ENCODE measurements around the gene ARID2. TPM values are rescaled to one million over a fixed set of nuclear protein-coding genes. Genes with fewer than 3 reads are reported as not detected.

ARID2 gene
- polyA plus RNA-seq, 2 of the 4 experiments (the other 2 are of a cell fraction), result 8.7 to 37.7 TPM

DNA sequence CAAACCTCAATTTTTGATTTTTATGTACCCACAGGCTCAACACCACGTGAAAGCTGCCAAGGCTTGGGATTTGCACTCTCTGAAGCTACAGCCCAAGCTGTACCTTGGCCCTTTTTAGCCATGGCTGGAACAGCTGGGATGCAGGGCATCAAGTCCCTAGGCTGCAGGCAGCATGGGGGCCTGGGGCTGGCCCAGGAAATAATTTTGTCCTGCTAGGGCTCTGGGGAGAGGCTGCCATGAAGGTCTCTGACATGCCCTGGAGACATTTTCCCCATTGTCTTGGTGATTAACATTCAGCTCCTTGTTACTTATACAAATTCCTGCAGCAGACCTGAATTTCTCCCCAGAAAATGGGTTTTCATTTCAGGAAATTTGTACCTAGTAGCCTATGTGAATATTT is 157.2 kb downstream of the ARID2 start:
- WGBS (ENCODE audit: missing lambda C conversion rate), result 95% methylated on average over 1 of the region's 1 CpG
- no peak for FAIRE-seq
- no peak overlapping the region for H3K27ac ChIP-seq
- no peak for ATAC-seq
- no peaks in the 10 kb centered on the region for H3K9me3 ChIP-seq
- TF ChIP-seq, protein P1, sequence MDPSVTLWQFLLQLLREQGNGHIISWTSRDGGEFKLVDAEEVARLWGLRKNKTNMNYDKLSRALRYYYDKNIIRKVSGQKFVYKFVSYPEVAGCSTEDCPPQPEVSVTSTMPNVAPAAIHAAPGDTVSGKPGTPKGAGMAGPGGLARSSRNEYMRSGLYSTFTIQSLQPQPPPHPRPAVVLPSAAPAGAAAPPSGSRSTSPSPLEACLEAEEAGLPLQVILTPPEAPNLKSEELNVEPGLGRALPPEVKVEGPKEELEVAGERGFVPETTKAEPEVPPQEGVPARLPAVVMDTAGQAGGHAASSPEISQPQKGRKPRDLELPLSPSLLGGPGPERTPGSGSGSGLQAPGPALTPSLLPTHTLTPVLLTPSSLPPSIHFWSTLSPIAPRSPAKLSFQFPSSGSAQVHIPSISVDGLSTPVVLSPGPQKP (IDR thresholded peaks at IDR 0.05; ENCODE audit: low read depth, low read length), result no peak
- H3K4me2 ChIP-seq, result no peak overlapping the region
- POLR2A ChIA-PET, result no interaction called here
- H3K4me3 ChIP-seq, result no peak overlapping the region
- CTCF ChIA-PET, result no interaction called here
- DNase-seq (ENCODE audit: low read depth in 1 of 2, low spot score in 1 of 2), result no peak
- H3K4me1 ChIP-seq, result peaks cover 11% of the 10 kb centered on the region; the same call in 2 of the 3 replicates

DNA sequence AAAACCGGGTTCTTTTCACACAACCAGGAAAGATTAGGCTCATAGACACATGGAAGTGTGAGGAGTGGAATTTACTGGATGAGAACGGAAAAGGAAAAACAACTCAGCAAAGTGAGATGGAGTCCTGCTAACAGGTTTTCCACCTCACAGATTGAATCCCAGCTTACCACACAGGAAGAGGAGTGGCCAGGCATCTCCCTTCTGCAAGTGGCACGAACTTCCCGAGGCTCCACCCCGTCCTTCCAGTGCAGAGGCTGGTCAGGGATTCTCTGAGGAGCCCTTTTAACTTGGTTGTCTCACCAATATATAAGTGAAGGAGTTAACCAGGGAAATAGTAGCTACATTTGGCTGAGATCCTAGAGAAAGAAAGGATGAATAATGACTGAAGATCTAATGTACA is 158.0 kb downstream of the ARID2 start:
- POLR2A ChIA-PET, result no interaction called here
- peaks cover 9% of the 10 kb centered on the region; the same call in 2 of the 3 replicates for H3K4me1 ChIP-seq
- CTCF ChIA-PET, result interaction anchor here (0.6 kb wide), 1 partner anchor 429 kb away, joined by 5 read pairs; no protein-coding TSS in a partner anchor
- DNase-seq (ENCODE audit: low read depth in 1 of 2, low spot score in 1 of 2), result no peak
- ATAC-seq, result no peak
- H3K27ac ChIP-seq, result no peak overlapping the region
- no peaks in the 10 kb centered on the region for H3K9me3 ChIP-seq
- WGBS (ENCODE audit: missing lambda C conversion rate), result 91% methylated on average over 5 of the region's 5 CpGs
- FAIRE-seq, result no peak
- H3K4me2 ChIP-seq, result no peak overlapping the region
- TF ChIP-seq MYC (IDR thresholded peaks at IDR 0.05; ENCODE audit: borderline replicate concordance, low read length), result no peak
- no peak overlapping the region for H3K4me3 ChIP-seq

DNA sequence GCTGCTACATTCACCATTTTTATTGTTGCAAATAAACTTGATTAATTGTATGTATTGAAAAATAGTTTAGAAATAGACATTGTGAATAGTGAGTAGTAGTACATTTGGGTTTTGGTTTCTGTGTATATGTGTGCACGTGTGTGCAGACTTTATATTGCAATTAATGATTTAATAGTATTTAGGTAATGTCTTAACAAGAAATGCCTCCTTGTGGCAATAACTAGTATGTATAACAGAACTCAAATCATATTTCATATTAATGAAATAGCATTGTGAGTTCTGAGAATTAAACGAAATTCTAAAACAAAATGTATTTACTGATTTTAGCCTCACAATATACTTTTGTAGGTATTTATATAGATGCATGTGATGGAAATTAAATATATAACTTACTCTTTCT is 160.8 kb downstream of the ARID2 start:
- CTCF ChIA-PET, result no interaction called here
- POLR2A ChIA-PET, result no interaction called here
- DNase-seq (ENCODE audit: low read depth in 1 of 2, low spot score in 1 of 2), result no peak
- TF ChIP-seq REST (IDR thresholded peaks at IDR 0.05) (no peak), TFCP2L1 (CRISPR knock-in tag; IDR thresholded peaks at IDR 0.05) (no peak), HOXB13 (CRISPR knock-in tag; IDR thresholded peaks at IDR 0.05; ENCODE audit: low read depth) (no peak), NPAS2 (CRISPR knock-in tag; IDR thresholded peaks at IDR 0.05; ENCODE audit: borderline replicate concordance) (no peak), NR3C1 (IDR thresholded peaks at IDR 0.05) (no peak), RNF2 (IDR thresholded peaks at IDR 0.05; ENCODE audit: borderline replicate concordance, low read depth) (no peak), RARB (CRISPR knock-in tag; IDR thresholded peaks at IDR 0.05) (no peak), JUN (IDR thresholded peaks at IDR 0.05) (no peak), KDM5A (IDR thresholded peaks at IDR 0.05) (no peak), PHF8 (IDR thresholded peaks at IDR 0.05; ENCODE audit: borderline replicate concordance, low read depth) (no peak), EP300 (IDR thresholded peaks at IDR 0.05) (no peak), JUNB (IDR thresholded peaks at IDR 0.05) (no peak), MYC (IDR thresholded peaks at IDR 0.05; ENCODE audit: borderline replicate concordance, low read length) (no peak)
- TF ChIP-seq, protein P2, sequence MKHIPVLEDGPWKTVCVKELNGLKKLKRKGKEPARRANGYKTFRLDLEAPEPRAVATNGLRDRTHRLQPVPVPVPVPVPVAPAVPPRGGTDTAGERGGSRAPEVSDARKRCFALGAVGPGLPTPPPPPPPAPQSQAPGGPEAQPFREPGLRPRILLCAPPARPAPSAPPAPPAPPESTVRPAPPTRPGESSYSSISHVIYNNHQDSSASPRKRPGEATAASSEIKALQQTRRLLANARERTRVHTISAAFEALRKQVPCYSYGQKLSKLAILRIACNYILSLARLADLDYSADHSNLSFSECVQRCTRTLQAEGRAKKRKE (CRISPR knock-in tag; IDR thresholded peaks at IDR 0.05; ENCODE audit: low read depth), result no peak
- no peaks in the 10 kb centered on the region for H3K9me3 ChIP-seq
- FAIRE-seq, result peak; percentile 13
- H3K4me2 ChIP-seq, result no peak overlapping the region
- H3K4me3 ChIP-seq, result no peak overlapping the region
- no peaks in the 10 kb centered on the region for H3K4me1 ChIP-seq
- H3K27ac ChIP-seq, result no peak overlapping the region
- ATAC-seq, result no peak
- 83% methylated on average over 2 of the region's 2 CpGs for WGBS (ENCODE audit: missing lambda C conversion rate)

Data from A549 (cell line).